Measurements from ENCODE around the gene PSAT1. TPM values are rescaled to one million over a fixed set of nuclear protein-coding genes. Genes with fewer than 3 reads are reported as not detected.

The PSAT1 gene
- total RNA-seq, 2 experiments from 2014 or later = 125 to 268 TPM

GRCh38 chr9:78314953-78315870, 18.3 kb downstream of the PSAT1 start:
- H2AFZ ChIP-seq (ENCODE audit: low read length) = no peak overlapping the region
- no peaks in the 10 kb centered on the region for H3K9me3 ChIP-seq (ENCODE audit: low read length)
- H3K4me2 ChIP-seq (ENCODE audit: low read length) = no peak overlapping the region
- H3K79me2 ChIP-seq (ENCODE audit: insufficient read depth, low read depth, low read length) = no peaks in the 10 kb centered on the region; the same call in 1 of the 2 replicates
- TF ChIP-seq EZH2phosphoT487 (IDR thresholded peaks at IDR 0.05; ENCODE audit: borderline replicate concordance, low read depth, low read length) (no peak), CTCF (conservative IDR thresholded peaks at IDR 0.05; ENCODE audit: low read length) (no peak)
- no peaks in the 10 kb centered on the region for H3K4me1 ChIP-seq (ENCODE audit: insufficient read depth, low read length, poor library complexity, severe bottlenecking)
- H4K20me1 ChIP-seq (ENCODE audit: insufficient read depth, low read length) = no peaks in the 10 kb centered on the region
- no peak overlapping the region for H3K4me3 ChIP-seq (ENCODE audit: low read depth, low read length, poor library complexity, severe bottlenecking)
- H3K36me3 ChIP-seq (ENCODE audit: insufficient read depth, low read length) = peaks cover 89% of the 10 kb centered on the region
- no peak for DNase-seq (ENCODE audit: low spot score)
- intact Hi-C loops (cut with micrococcal nuclease; ENCODE audit: unreplicated experiment) = loop anchor here (5.0 kb wide), 1 partner anchor 48 kb away; no protein-coding TSS in a partner anchor
- ChIA-PET POLR2A (interaction anchor here (0.5 to 1.6 kb wide), 3 partner anchors 11 to 18 kb away, joined by 3 to 7 read pairs (median 4); partner anchors contain the start of gene PSAT1), CTCF (ENCODE audit: unreplicated experiment) (no interaction called here)
- H3K27ac ChIP-seq (ENCODE audit: low read depth, low read length, poor library complexity, severe bottlenecking) = no peak overlapping the region
- H3K9me2 ChIP-seq (ENCODE audit: insufficient read depth, low read length) = no peaks in the 10 kb centered on the region
- no TSS peak for BruUV-seq (replicated peaks)

GRCh38 chr9:78316166-78316892, 19.4 kb downstream of the PSAT1 start:
- Histone ChIP-seq H3K4me3 (ENCODE audit: low read depth, low read length, poor library complexity, severe bottlenecking) (no peak overlapping the region), H3K4me2 (ENCODE audit: low read length) (no peak overlapping the region), H3K9me2 (ENCODE audit: insufficient read depth, low read length) (no peaks in the 10 kb centered on the region), H3K36me3 (ENCODE audit: insufficient read depth, low read length) (peaks cover 92% of the 10 kb centered on the region), H3K4me1 (ENCODE audit: insufficient read depth, low read length, poor library complexity, severe bottlenecking) (no peaks in the 10 kb centered on the region), H3K79me2 (ENCODE audit: insufficient read depth, low read depth, low read length) (no peaks in the 10 kb centered on the region; the same call in 1 of the 2 replicates), H3K27ac (ENCODE audit: low read depth, low read length, poor library complexity, severe bottlenecking) (no peak overlapping the region), H4K20me1 (ENCODE audit: insufficient read depth, low read length) (no peaks in the 10 kb centered on the region), H3K9me3 (ENCODE audit: low read length) (no peaks in the 10 kb centered on the region), H2AFZ (ENCODE audit: low read length) (no peak overlapping the region)
- no TSS peak for BruUV-seq (replicated peaks)
- DNase-seq (ENCODE audit: low spot score) = no peak
- no peak for TF ChIP-seq CTCF (conservative IDR thresholded peaks at IDR 0.05; ENCODE audit: low read length)
- TF ChIP-seq EZH2phosphoT487 (IDR thresholded peaks at IDR 0.05; ENCODE audit: borderline replicate concordance, low read depth, low read length) = no peak
- POLR2A ChIA-PET = interaction anchor here (1.6 kb wide), 1 partner anchor 12 kb away, joined by 4 read pairs; no protein-coding TSS in a partner anchor
- CTCF ChIA-PET (ENCODE audit: unreplicated experiment) = no interaction called here
- intact Hi-C loops (cut with micrococcal nuclease; ENCODE audit: unreplicated experiment) = no loop called here
